Measurements from ENCODE around the gene MAB21L4.

GRCh38 chr2:240900141-240900860 lies 4.3 kb upstream of the MAB21L4 start:
- TF ChIP-seq POLR2AphosphoS5 (IDR thresholded peaks at IDR 0.05; ENCODE audit: low read depth, low read length): no peak
- TF ChIP-seq POLR2A (IDR thresholded peaks at IDR 0.05; ENCODE audit: low read depth, low read length): no peak
- TF ChIP-seq TAF1 (IDR thresholded peaks at IDR 0.05; ENCODE audit: borderline replicate concordance, low read depth, low read length): no peak
